ENCODE measurements around the gene FEM1C.

GRCh38 chr5:115571441-115571878, 26.9 kb upstream of the FEM1C start:
- TF ChIP-seq CTCF (IDR thresholded peaks at IDR 0.05) (no peak), POLR2A (IDR thresholded peaks at IDR 0.05) (no peak)
